HUDEP-2 (cell line): ENCODE measurements around the gene RPS2.
"Not testable (repeated sequence)": the region's sequence is repeated elsewhere in the genome, so short reads cannot be mapped to it uniquely, and the experiment has no call there.

Experiments used
- DNase-seq, 76 experiments: peaks; one replicate each; lab custom pipeline; 2025; ENCODE audit not compliant: unreplicated experiment in 76 of 76; lab: John Stamatoyannopoulos, UW

Gene RPS2

GRCh38 chr16:1923299-1924034 lies 41.2 kb downstream of the RPS2 start:
- DNase-seq, result peak in 3 of 76 experiments; percentile 5 to 24 (median 12)

DNA sequence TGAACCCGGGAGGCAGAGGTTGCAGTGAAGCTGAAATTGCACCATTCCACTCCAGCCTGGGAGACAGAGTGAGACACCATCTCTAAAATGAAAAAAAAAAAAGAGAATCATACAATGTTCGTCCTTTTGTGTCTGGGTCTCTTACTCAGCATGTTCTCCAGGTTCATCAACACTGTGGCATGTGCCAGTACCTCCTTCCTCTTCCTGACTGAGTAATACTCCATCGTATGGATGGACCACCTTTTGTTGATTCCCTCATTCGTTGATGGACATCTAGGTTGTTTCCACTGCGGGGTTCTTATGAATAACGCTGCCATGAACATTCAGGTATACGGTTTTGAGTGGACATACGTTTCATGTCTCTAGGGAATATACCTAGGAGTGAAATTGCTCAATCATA lies 42.3 kb downstream of the RPS2 start:
- DNase-seq, result no peak

GRCh38 chr16:1920727-1921171 lies 43.9 kb downstream of the RPS2 start:
- DNase-seq, result peak in 42 of 76 experiments; percentile 6 to 69 (median 38)

- DNase-seq, result not testable (repeated sequence)
Observed at GRCh38 chr16:1920122-1920521, 44.5 kb downstream of the RPS2 start.

GRCh38 chr16:1919327-1919998 lies 45.2 kb downstream of the RPS2 start:
- no peak for DNase-seq

GRCh38 chr16:1918351-1919326 lies 46.0 kb downstream of the RPS2 start, which contains the start of gene HS3ST6:
TSS of gene HS3ST6 (minus strand) at chr16:1918415. CDS start at chr16:1918323, 92 bp downstream.
- DNase-seq, result no peak

DNA sequence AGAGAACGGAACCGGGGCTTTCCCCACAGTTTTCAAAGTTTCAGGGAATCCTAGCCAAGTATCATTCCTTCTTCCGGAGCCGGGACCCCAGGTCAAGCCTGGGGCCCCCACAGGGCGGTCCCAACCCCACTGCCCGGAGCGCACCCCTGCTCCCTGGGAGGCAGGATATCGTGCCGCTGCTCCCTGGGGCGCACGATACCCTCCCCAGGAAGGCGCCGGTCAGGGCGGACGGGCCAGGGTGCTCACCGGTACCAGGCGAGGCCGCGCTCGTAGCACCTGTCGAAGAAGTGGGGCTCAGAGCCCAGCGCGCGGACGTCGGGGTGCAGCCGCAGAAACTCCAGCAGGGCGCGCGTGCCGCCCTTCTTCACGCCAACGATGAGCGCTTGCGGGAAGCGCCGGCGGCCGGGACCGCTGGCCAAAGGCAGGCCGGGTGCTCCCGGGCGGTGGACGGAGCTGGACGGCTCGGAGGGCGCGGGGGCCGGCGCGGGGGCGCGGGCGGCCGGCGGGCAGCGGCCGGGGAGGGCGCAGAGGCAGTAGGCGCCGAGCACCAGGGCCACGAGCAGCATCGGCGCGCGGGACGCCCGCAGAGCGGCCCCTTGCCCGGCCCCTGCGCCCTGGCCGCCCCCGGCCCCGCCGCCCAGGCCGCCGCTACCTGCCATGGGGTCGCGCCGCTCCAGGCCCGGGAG lies 46.8 kb downstream of the RPS2 start:
- no peak for DNase-seq

GRCh38 chr16:1917056-1917664 lies 47.5 kb downstream of the RPS2 start:
- DNase-seq, result no peak

GRCh38 chr16:1916640-1916990 lies 48.0 kb downstream of the RPS2 start:
- no peak for DNase-seq

DNA sequence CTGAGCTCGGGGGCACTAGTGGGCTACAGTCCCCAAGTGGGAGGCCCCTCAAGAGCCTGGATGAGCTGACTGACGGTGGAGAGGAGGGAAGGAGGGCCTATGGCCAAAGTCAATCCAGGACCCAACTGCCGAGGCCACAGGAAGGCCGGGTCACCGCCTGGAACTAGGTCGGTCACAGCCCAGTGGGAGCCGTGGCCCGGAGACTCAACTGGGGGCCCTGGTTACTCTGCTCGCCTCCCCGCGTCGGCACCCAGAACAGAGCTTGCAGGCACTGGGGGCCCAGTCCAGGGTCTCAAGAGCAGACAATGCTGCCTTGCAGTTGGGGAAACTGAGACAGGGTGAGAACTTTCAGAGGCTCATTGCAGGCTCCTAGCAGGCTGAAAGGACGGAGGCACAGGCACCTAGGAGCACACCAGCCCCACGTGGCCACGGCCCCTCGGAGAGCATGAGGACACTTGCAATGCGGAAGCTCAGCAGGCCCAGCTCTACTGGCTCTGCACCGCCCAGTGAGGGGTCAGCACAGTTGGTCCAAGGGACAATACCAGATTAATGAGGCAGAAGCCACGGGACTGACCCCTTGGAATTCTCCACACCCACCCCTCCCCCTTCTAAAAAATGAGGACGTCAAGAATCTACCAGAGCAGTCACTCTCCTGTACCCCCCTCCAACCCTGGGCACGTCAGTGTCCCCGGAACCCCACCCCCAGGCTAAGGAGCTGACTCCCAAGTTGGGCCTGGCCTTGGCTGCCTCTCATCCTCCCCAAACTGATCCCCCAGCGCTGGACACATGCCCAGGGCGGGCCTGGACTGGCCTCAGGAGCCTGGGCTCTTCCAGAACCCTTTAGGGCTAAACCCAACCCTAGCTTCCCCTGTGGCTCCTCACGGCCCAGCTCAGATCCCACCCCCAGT lies 48.6 kb downstream of the RPS2 start:
- no peak for DNase-seq

GRCh38 chr16:1914988-1915387 lies 49.6 kb downstream of the RPS2 start:
- DNase-seq, result no peak

DNA sequence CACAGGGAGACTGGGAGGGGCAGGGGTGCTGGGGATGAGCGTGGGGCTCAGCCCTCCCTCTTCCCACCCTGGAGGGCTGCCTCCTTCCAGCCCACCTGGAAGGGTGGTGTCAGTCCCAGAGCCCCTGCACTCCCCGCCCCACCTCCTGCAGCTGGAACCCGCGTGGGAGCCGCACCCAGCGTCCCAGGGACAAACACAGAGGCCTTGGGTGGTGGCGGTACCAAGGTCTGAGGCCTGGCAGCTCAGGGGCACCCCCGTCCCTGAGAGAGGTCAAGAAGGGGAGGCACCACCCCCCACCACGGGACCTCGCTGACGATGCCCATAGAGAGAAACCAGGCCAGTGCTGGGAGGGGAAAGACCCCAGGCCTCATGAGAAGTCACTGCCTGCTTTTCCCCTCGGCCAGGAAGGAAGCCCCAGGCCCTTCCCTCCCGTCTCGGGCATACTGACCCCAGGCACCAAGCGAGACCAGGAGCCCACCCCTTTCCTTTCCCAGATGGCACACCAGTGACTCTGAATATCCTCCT lies 50.5 kb downstream of the RPS2 start:
- peak in 4 of 76 experiments; percentile 4 to 16 (median 10) for DNase-seq

DNA sequence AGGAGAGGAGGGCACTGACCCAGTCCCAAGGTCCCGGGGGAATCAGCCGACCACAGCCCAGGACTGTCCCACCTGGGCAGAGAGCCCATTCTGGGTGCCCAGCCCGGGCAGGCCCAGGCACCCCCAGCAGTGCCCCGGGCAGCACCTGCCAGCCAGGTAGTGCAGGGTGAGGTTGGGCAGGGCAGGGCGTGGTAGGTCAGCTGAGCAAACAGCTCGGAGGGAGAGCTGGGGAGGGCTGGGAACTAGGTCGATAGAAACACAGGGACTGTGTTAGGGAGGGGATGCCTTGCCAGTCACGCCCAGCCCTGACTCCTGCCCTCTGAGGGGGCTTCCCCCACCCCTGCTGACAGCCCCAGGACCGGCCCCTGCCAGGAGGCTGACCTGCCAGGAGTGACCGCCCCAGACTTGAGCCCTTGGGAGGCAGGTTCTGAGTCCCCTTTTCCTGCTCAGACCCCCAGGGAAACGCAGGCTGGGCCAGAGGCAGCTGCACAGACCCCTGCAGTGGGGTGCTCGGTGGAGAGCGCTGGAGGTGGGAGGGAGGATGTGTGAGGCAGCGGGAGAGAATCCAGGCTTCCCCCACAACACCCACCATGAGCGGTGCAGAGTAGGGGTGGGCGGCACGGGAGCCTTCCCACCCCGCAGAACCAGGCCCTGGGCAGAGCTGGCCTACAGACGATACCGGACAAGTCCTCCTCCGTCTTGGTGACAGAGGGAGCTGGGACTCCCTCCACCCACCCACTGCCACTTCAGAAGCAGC lies 51.1 kb downstream of the RPS2 start:
- no peak for DNase-seq

DNA sequence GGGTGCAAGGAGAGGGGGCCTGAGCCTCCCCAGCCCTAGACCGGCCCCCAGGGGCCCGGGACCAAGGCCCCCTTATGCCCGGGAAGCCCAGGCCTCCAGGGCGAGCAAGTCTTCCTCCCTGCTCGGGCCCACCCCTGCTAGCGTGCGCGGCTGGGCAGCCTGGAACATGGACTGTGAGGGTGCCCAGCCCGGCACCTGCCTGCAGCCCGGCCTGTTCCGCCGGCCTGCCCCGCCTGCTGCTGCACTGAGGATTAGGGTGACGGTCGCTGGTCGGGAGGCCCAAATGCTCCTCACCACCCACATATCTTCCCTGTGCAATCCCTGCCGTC lies 52.4 kb downstream of the RPS2 start:
- DNase-seq, result no peak
